H9 (cell line): ENCODE measurements around the gene STYK1. TPM values are rescaled to one million over a fixed set of nuclear protein-coding genes. Genes with fewer than 3 reads are reported as not detected.
A peak's percentile ranks its signal among the peaks of the same experiment; 100 is the strongest.

Experiments
- DNase-seq: peaks from one replicate; pipeline ENCODE4 v3.0.0-alpha.2; 2017
- H2AFZ ChIP-seq: one replicate; pipeline ENCODE4 v1.6.1; 2013; ENCODE audit warnings: mild to moderate bottlenecking, low read length, control low read depth, moderate library complexity
- H2AK5ac ChIP-seq: 2 replicates; pipeline ENCODE4 v1.6.1; 2013; ENCODE audit warnings: low read length, control low read depth, mixed read lengths; ENCODE audit not compliant: insufficient read length
- H2BK120ac ChIP-seq: one replicate; pipeline ENCODE4 v1.6.1; 2013; ENCODE audit warnings: low read depth, mild to moderate bottlenecking, low read length, control low read depth, inconsistent platforms; ENCODE audit not compliant: poor library complexity, severe bottlenecking
- H2BK12ac ChIP-seq: 2 replicates; pipeline ENCODE4 v1.6.1; 2013; ENCODE audit warnings: low read length, control low read depth, mixed read lengths, low read depth; ENCODE audit not compliant: insufficient read length
- H2BK15ac ChIP-seq: 2 replicates; pipeline ENCODE4 v1.6.1; 2013; ENCODE audit warnings: low read depth, low read length, control low read depth
- H2BK20ac ChIP-seq: one replicate; pipeline ENCODE4 v1.6.1; 2013; ENCODE audit warnings: low read depth, mild to moderate bottlenecking, low read length, control low read depth, inconsistent platforms; ENCODE audit not compliant: poor library complexity, severe bottlenecking
- H2BK5ac ChIP-seq: 2 replicates; pipeline ENCODE4 v1.6.1; 2013; ENCODE audit warnings: low read length, control low read depth, mixed read lengths; ENCODE audit not compliant: insufficient read length
- H3K14ac ChIP-seq: 2 replicates; pipeline ENCODE4 v1.6.1; 2013; ENCODE audit warnings: low read length, control low read depth; ENCODE audit not compliant: insufficient read depth
- H3K18ac ChIP-seq: 2 replicates; pipeline ENCODE4 v1.6.1; 2013; ENCODE audit warnings: low read depth, mild to moderate bottlenecking, mixed read lengths, low read length, control low read depth; ENCODE audit not compliant: insufficient read length
- H3K23ac ChIP-seq: 2 replicates; pipeline ENCODE4 v1.6.1; 2013; ENCODE audit warnings: low read length, control low read depth, mixed read lengths, low read depth; ENCODE audit not compliant: insufficient read length
- H3K23me2 ChIP-seq: 2 replicates; pipeline ENCODE4 v1.6.1; 2013; ENCODE audit warnings: low read depth, mild to moderate bottlenecking, mixed read lengths, low read length, control low read depth; ENCODE audit not compliant: insufficient read length, poor library complexity, severe bottlenecking
- H3K27ac ChIP-seq: 2 replicates; pipeline ENCODE4 v1.5.1; 2013; ENCODE audit warnings: low read length, control low read depth, mixed read lengths, low read depth; ENCODE audit not compliant: insufficient read length
- H3K27me3 ChIP-seq: 2 replicates; pipeline ENCODE4 v1.6.1; 2013; ENCODE audit warnings: low read length, control low read depth, inconsistent platforms; ENCODE audit not compliant: insufficient read depth
- H3K4ac ChIP-seq: 2 replicates; pipeline ENCODE4 v1.6.1; 2013; ENCODE audit warnings: low read depth, mild to moderate bottlenecking, control low read depth, inconsistent platforms, low read length, moderate library complexity
- H3K4me1 ChIP-seq: 2 replicates; pipeline ENCODE4 v1.6.1; 2013; ENCODE audit warnings: low read length, control low read depth, inconsistent platforms; ENCODE audit not compliant: insufficient read depth
- H3K4me2 ChIP-seq: 2 replicates; pipeline ENCODE4 v1.6.1; 2013; ENCODE audit warnings: low read length, control low read depth, mixed read lengths; ENCODE audit not compliant: insufficient read length, insufficient read depth
- H3K56ac ChIP-seq: 2 replicates; pipeline ENCODE4 v1.6.1; 2013; ENCODE audit warnings: low read depth, mild to moderate bottlenecking, mixed read lengths, low read length, control low read depth; ENCODE audit not compliant: insufficient read length
- H3K79me1 ChIP-seq: 2 replicates; pipeline ENCODE4 v1.6.1; 2013; ENCODE audit warnings: low read depth, mild to moderate bottlenecking, moderate library complexity, low read length, control low read depth, inconsistent platforms; ENCODE audit not compliant: insufficient read depth, poor library complexity, severe bottlenecking
- H3K79me2 ChIP-seq: 2 replicates; pipeline ENCODE4 v1.6.1; 2013; ENCODE audit warnings: low read length, control low read depth, inconsistent platforms; ENCODE audit not compliant: insufficient read depth
- H3K9ac ChIP-seq: 2 replicates; pipeline ENCODE4 v1.6.1; 2013; ENCODE audit warnings: low read length, control low read depth, mixed read lengths; ENCODE audit not compliant: insufficient read length; ENCODE audit errors: extremely low read depth
- H3K9me3 ChIP-seq: one replicate; pipeline ENCODE4 v1.6.1; 2013; ENCODE audit warnings: low read depth, low read length, inconsistent platforms; ENCODE audit not compliant: control insufficient read depth
- H3T11ph ChIP-seq: one replicate; pipeline ENCODE4 v1.6.1; 2013; ENCODE audit warnings: mild to moderate bottlenecking, low read length, control low read depth, inconsistent platforms
- H4K20me1 ChIP-seq: one replicate; pipeline ENCODE4 v1.6.1; 2013; ENCODE audit not compliant: control insufficient read depth, insufficient read length, insufficient read depth
- H4K5ac ChIP-seq: 2 replicates; pipeline ENCODE4 v1.6.1; 2013; ENCODE audit warnings: low read depth, mild to moderate bottlenecking, mixed read lengths, low read length, control low read depth; ENCODE audit not compliant: insufficient read length
- H4K8ac ChIP-seq: replicated peaks from 2 replicates; pipeline ENCODE4 v1.6.1; 2013; ENCODE audit warnings: low read length, control low read depth, mixed read lengths, low read depth; ENCODE audit not compliant: insufficient read length
- H4K91ac ChIP-seq: 2 replicates; pipeline ENCODE4 v1.6.1; 2013; ENCODE audit warnings: low read depth, mild to moderate bottlenecking, moderate library complexity, mixed read lengths, low read length, control low read depth; ENCODE audit not compliant: insufficient read length
- H3K27ac Mint-ChIP-seq, 3 experiments: 2 replicates in 2 of 3; 3 replicates in 1 of 3; pipeline ENCODE4 v1.8.0; 2020 to 2021; ENCODE audit warnings: mixed read lengths in 3 of 3, mild to moderate bottlenecking in 1 of 3, moderate library complexity in 1 of 3
- H3K27me3 Mint-ChIP-seq: 2 replicates; pipeline ENCODE4 v1.8.0; 2021; ENCODE audit warnings: low read depth, mild to moderate bottlenecking, moderate library complexity, mixed read lengths
- H3K36me3 Mint-ChIP-seq, 3 experiments: 2 replicates in 2 of 3; 3 replicates in 1 of 3; pipeline ENCODE4 v1.8.0; 2020 to 2021; ENCODE audit warnings: low read depth in 3 of 3, mixed read lengths in 3 of 3; ENCODE audit not compliant: insufficient read depth in 1 of 3
- H3K4me1 Mint-ChIP-seq, 2 experiments: 2 replicates each; pipeline ENCODE4 v1.8.0; 2020; ENCODE audit warnings: mixed read lengths in 2 of 2
- H3K4me3 Mint-ChIP-seq, 2 experiments: 2 replicates in 1 of 2; 3 replicates in 1 of 2; pipeline ENCODE4 v1.8.0; 2020 to 2021; ENCODE audit warnings: mild to moderate bottlenecking in 2 of 2, mixed read lengths in 2 of 2, moderate library complexity in 1 of 2
- H3K9me3 Mint-ChIP-seq, 2 experiments: 2 replicates in 1 of 2; 3 replicates in 1 of 2; pipeline ENCODE4 v1.8.0; 2020; ENCODE audit warnings: mild to moderate bottlenecking in 2 of 2, mixed read lengths in 2 of 2, moderate library complexity in 1 of 2
- WGBS: extraction: QIAGEN DNeasy Blood & Tissue Kit; methylation state at CpG from one replicate; pipeline ENCODE4 v1.1.7; 2013; ENCODE audit warnings: missing lambda C conversion rate, low lambda C conversion rate, mixed read lengths; ENCODE audit not compliant: insufficient read length; ENCODE audit errors: extremely low coverage; 5-methylcytosine and 5-hydroxymethylcytosine counted together
- total RNA-seq: library from RNA; stranded (reverse); gene quantifications from 2 replicates; pipeline ENCODE4 v1.2.1, GENCODE V29; 2021
- TF ChIP-seq, protein P1 (sequence below): fragments of 200-600 bp; sonication (generic); conservative IDR thresholded peaks from 3 replicates; pipeline ENCODE4 v1.8.0; 2021; ENCODE audit warnings: antibody characterized with exemption, mild to moderate bottlenecking

Gene STYK1
- total RNA-seq, 1 experiment from 2014 or later, result 0.37 TPM

DNA sequence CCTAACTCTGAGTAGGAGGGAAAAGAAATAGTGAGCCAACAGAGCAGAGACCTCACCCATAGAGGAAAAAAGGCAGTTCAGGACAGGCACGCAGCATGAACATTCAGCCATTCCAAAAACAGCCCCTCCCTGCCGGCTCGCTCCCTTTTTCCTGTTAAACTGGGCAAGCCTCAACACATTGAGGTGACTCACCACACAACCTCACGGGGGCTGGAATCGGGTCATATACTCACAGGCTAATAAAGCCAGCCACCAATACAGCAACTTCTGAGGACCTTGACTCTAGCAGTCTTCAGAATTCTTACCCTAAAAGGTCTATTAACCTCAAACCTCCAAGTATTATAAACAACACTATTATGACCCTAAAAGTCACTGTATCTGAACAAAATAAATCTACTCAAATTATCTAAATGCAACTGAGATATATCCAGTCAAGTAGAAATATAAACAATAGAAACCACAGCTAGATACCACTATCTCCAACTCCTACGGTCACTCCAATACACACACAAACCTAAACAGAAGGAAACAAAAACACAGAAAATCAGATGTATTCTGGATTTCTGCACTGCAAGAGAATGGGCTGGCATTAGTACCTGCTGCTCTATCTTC lies 43.0 kb upstream of the STYK1 start:
- no peak overlapping the region for H4K8ac ChIP-seq
- H3K27me3 Mint-ChIP-seq, result no peaks in the 10 kb centered on the region
- H3K4me1 Mint-ChIP-seq, result peaks cover 49 to 50% of the 10 kb centered on the region in 2 experiments
- no peak overlapping the region for H3K23ac ChIP-seq
- H3K4me1 ChIP-seq, result peaks cover 2% of the 10 kb centered on the region; the same call in 1 of the 2 replicates
- H3K4ac ChIP-seq, result no peak overlapping the region
- H4K5ac ChIP-seq, result no peak overlapping the region
- peak; percentile 69 for DNase-seq
- H3K14ac ChIP-seq, result no peak overlapping the region
- H3K79me1 ChIP-seq, result no peaks in the 10 kb centered on the region
- H3K4me2 ChIP-seq, result no peak overlapping the region
- H3K23me2 ChIP-seq, result peaks cover under 1% of the 10 kb centered on the region
- H4K20me1 ChIP-seq, result no peaks in the 10 kb centered on the region
- WGBS, result no CpG with 5 or more reads among the region's 6 CpGs
- no peaks in the 10 kb centered on the region for H3K27me3 ChIP-seq
- no peak overlapping the region for H4K91ac ChIP-seq
- H3K9me3 Mint-ChIP-seq, result no peaks in the 10 kb centered on the region
- no peak overlapping the region for H2BK12ac ChIP-seq
- H2BK20ac ChIP-seq, result no peak overlapping the region
- peaks cover 25 to 56% (median 46%) of the 10 kb centered on the region in 3 experiments; a peak in 6 of 7 replicates for H3K36me3 Mint-ChIP-seq
- no peaks in the 10 kb centered on the region for H3K9me3 ChIP-seq
- H3K18ac ChIP-seq, result no peak overlapping the region
- no peak overlapping the region for H2BK120ac ChIP-seq
- H3K56ac ChIP-seq, result no peak overlapping the region
- no peak overlapping the region for H2AK5ac ChIP-seq
- H3K9ac ChIP-seq, result no peak overlapping the region
- TF ChIP-seq, protein P1, sequence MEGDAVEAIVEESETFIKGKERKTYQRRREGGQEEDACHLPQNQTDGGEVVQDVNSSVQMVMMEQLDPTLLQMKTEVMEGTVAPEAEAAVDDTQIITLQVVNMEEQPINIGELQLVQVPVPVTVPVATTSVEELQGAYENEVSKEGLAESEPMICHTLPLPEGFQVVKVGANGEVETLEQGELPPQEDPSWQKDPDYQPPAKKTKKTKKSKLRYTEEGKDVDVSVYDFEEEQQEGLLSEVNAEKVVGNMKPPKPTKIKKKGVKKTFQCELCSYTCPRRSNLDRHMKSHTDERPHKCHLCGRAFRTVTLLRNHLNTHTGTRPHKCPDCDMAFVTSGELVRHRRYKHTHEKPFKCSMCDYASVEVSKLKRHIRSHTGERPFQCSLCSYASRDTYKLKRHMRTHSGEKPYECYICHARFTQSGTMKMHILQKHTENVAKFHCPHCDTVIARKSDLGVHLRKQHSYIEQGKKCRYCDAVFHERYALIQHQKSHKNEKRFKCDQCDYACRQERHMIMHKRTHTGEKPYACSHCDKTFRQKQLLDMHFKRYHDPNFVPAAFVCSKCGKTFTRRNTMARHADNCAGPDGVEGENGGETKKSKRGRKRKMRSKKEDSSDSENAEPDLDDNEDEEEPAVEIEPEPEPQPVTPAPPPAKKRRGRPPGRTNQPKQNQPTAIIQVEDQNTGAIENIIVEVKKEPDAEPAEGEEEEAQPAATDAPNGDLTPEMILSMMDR, result no peak
- peaks cover 24% of the 10 kb centered on the region for H3K79me2 ChIP-seq
- peak overlapping the region in 2 of 3 experiments; percentile 45 to 82; a peak in 4 of 7 replicates for H3K27ac Mint-ChIP-seq
- H2BK15ac ChIP-seq, result no peak overlapping the region
- no peak overlapping the region for H3T11ph ChIP-seq
- H3K27ac ChIP-seq, result no peak overlapping the region
- H3K4me3 Mint-ChIP-seq, result peak overlapping the region in 1 of 2 experiments; percentile 2; a peak in 1 of 5 replicates
- H2BK5ac ChIP-seq, result no peak overlapping the region
- H2AFZ ChIP-seq, result no peak overlapping the region
